ENCODE results near the gene NFE2L3.

The NFE2L3 gene

GRCh38 chr7:26199301-26200037, 47.5 kb downstream of the NFE2L3 start:
- no peak for DNase-seq (ENCODE audit: low spot score)

- peak; percentile 42 for DNase-seq (ENCODE audit: low spot score)
These were observed 48.0 kb downstream of the NFE2L3 start for GRCh38 chr7:26200038-26200443.

- peak; percentile 86 for DNase-seq (ENCODE audit: low spot score)
These were observed 48.6 kb downstream of the NFE2L3 start, which contains the start of gene HNRNPA2B1 for GRCh38 chr7:26200444-26201246. TSS of gene HNRNPA2B1 (minus strand) at chr7:26200746. CDS start at chr7:26200577, 169 bp downstream.

- peak; percentile 88 for DNase-seq (ENCODE audit: low spot score)
These were observed 49.4 kb downstream of the NFE2L3 start, which contains the start of gene CBX3 for GRCh38 chr7:26201247-26202018. TSS of gene CBX3 (plus strand) at chr7:26201745. CDS start at chr7:26202999, 1,254 bp downstream.

- DNase-seq (ENCODE audit: low spot score), result peak; percentile 50
These were observed 50.3 kb downstream of the NFE2L3 start for GRCh38 chr7:26202019-26202990.

- no peak for DNase-seq (ENCODE audit: low spot score)
These were observed 51.0 kb downstream of the NFE2L3 start for GRCh38 chr7:26203016-26203415.

GRCh38 chr7:26208040-26208439, 56.0 kb downstream of the NFE2L3 start:
- no peak for DNase-seq (ENCODE audit: low spot score)

- no peak for DNase-seq (ENCODE audit: low spot score)
These were observed 61.1 kb downstream of the NFE2L3 start for GRCh38 chr7:26212921-26213718.

GRCh38 chr7:26213807-26214515, 62.0 kb downstream of the NFE2L3 start:
- no peak for DNase-seq (ENCODE audit: low spot score)

- DNase-seq (ENCODE audit: low spot score), result no peak
These were observed 64.1 kb downstream of the NFE2L3 start for GRCh38 chr7:26216049-26216448.

GRCh38 chr7:26224359-26224758, 72.4 kb downstream of the NFE2L3 start:
- no peak for DNase-seq (ENCODE audit: low spot score)

- no peak for DNase-seq (ENCODE audit: low spot score)
These were observed 76.0 kb downstream of the NFE2L3 start for GRCh38 chr7:26227987-26228386.

- DNase-seq (ENCODE audit: low spot score), result no peak
These were observed 82.0 kb downstream of the NFE2L3 start for GRCh38 chr7:26233902-26234511.
